KMS-11 (cell line): Measurements from ENCODE around the gene CIAO2B.

Experiments
- H2AFZ ChIP-seq: fragments of 200-600 bp; sonication (generic); 2 replicates; pipeline ENCODE4 v1.6.1; 2016; ENCODE audit warnings: antibody characterized with exemption, mixed run types, low read depth
- H3K27ac ChIP-seq: fragments of 200-600 bp; sonication (generic); 2 replicates; pipeline ENCODE4 v1.6.1; 2016; ENCODE audit warnings: mild to moderate bottlenecking, mixed run types
- H3K27me3 ChIP-seq: fragments of 200-600 bp; sonication (generic); 2 replicates; pipeline ENCODE4 v1.6.1; 2017; ENCODE audit warnings: mild to moderate bottlenecking, low read depth, mixed run types, moderate library complexity; ENCODE audit not compliant: insufficient read depth
- H3K36me3 ChIP-seq: fragments of 200-600 bp; sonication (generic); 2 replicates; pipeline ENCODE4 v1.6.1; 2017; ENCODE audit warnings: mild to moderate bottlenecking, mixed run types; ENCODE audit not compliant: insufficient read depth
- H3K4me1 ChIP-seq: fragments of 200-600 bp; sonication (generic); 2 replicates; pipeline ENCODE4 v1.6.1; 2016; ENCODE audit warnings: mild to moderate bottlenecking, low read depth, mixed run types; ENCODE audit not compliant: poor library complexity, severe bottlenecking
- H3K4me2 ChIP-seq: fragments of 200-600 bp; sonication (generic); 2 replicates; pipeline ENCODE4 v1.7.0; 2016; ENCODE audit warnings: mild to moderate bottlenecking, mixed run types
- H3K4me3 ChIP-seq: fragments of 200-600 bp; sonication (generic); IDR thresholded peaks from 2 replicates; pipeline ENCODE4 v1.6.1; 2017; ENCODE audit warnings: low read depth, low read length, mixed read lengths; ENCODE audit not compliant: insufficient read depth
- H3K79me2 ChIP-seq: fragments of 200-600 bp; sonication (generic); 2 replicates; pipeline ENCODE4 v1.6.1; 2016; ENCODE audit warnings: low read depth, mixed run types; ENCODE audit not compliant: insufficient read depth
- H3K9ac ChIP-seq: fragments of 200-600 bp; sonication (generic); 2 replicates; pipeline ENCODE4 v1.6.1; 2016; ENCODE audit warnings: mild to moderate bottlenecking, mixed run types
- H4K20me1 ChIP-seq: fragments of 200-600 bp; sonication (generic); 2 replicates; pipeline ENCODE4 v1.6.1; 2016; ENCODE audit warnings: mild to moderate bottlenecking, mixed run types; ENCODE audit not compliant: insufficient read depth
- CTCF ChIP-seq: fragments of 200-600 bp; sonication (generic); conservative IDR thresholded peaks from 2 replicates; pipeline ENCODE4 v1.6.1; 2017; ENCODE audit warnings: low read depth, mild to moderate bottlenecking, antibody characterized with exemption, low read length, moderate library complexity, mixed read lengths

The CIAO2B gene

GRCh38 chr16:66933776-66934137, 445 bp downstream of the CIAO2B start:
- Histone ChIP-seq H3K4me3 (no peak overlapping the region), H2AFZ (peak overlapping the region; percentile 60; the same call in 1 of the 2 replicates), H3K79me2 (peaks cover 22% of the 10 kb centered on the region), H3K9ac (peak overlapping the region; percentile 59; the same call in 1 of the 2 replicates), H3K4me1 (peaks cover 33% of the 10 kb centered on the region), H4K20me1 (no peaks in the 10 kb centered on the region), H3K27ac (0 out of 2 replicates have a peak overlapping the region, but pooled peaks have one; percentile 7), H3K27me3 (no peaks in the 10 kb centered on the region), H3K4me2 (peak overlapping the region; percentile 98), H3K36me3 (no peaks in the 10 kb centered on the region)
- no peak for TF ChIP-seq CTCF

GRCh38 chr16:66932076-66932475, 2.1 kb downstream of the CIAO2B start:
- no peak overlapping the region for H3K27ac ChIP-seq
- no peaks in the 10 kb centered on the region for H4K20me1 ChIP-seq
- no peak overlapping the region for H3K4me2 ChIP-seq
- no peaks in the 10 kb centered on the region for H3K27me3 ChIP-seq
- no peak overlapping the region for H2AFZ ChIP-seq
- peaks cover 50% of the 10 kb centered on the region for H3K4me1 ChIP-seq
- H3K36me3 ChIP-seq = no peaks in the 10 kb centered on the region
- H3K9ac ChIP-seq = no peak overlapping the region
- peaks cover 22% of the 10 kb centered on the region for H3K79me2 ChIP-seq
- no peak for TF ChIP-seq CTCF
- no peak overlapping the region for H3K4me3 ChIP-seq

GRCh38 chr16:66931665-66932064, 2.5 kb downstream of the CIAO2B start:
- H3K4me3 ChIP-seq = no peak overlapping the region
- H3K4me1 ChIP-seq = peaks cover 54% of the 10 kb centered on the region
- no peak overlapping the region for H3K27ac ChIP-seq
- H4K20me1 ChIP-seq = no peaks in the 10 kb centered on the region
- H3K27me3 ChIP-seq = no peaks in the 10 kb centered on the region
- no peak for TF ChIP-seq CTCF
- H2AFZ ChIP-seq = no peak overlapping the region
- peaks cover 22% of the 10 kb centered on the region for H3K79me2 ChIP-seq
- no peak overlapping the region for H3K9ac ChIP-seq
- no peaks in the 10 kb centered on the region for H3K36me3 ChIP-seq
- H3K4me2 ChIP-seq = no peak overlapping the region

DNA sequence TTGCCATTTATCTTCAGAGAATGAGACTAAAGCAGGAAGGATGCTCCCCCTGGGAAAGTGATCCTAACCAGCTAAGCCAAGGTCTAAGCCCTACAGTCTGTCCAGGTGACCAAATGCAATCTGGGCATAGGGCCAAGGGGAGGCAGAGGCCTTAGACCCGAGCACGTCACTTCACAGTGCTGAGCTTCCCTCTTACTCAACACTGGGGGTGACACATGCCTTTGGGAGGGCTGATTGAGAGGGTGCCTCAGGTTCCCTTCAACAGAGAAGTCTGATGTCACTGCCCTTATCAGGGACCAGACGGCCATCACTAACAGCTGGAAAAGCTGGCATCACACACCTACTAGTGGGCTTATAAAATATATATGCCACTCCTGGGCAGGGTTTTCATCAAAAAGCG, 4.0 kb downstream of the CIAO2B start:
- Histone ChIP-seq H2AFZ (no peak overlapping the region), H3K9ac (no peak overlapping the region), H3K4me2 (no peak overlapping the region), H4K20me1 (no peaks in the 10 kb centered on the region), H3K79me2 (peaks cover 18% of the 10 kb centered on the region), H3K4me1 (peaks cover 56% of the 10 kb centered on the region), H3K27me3 (0 out of 2 replicates have a peak, but pooled peaks cover 4% of the 10 kb centered on the region), H3K27ac (no peak overlapping the region), H3K36me3 (no peaks in the 10 kb centered on the region), H3K4me3 (no peak overlapping the region)
- TF ChIP-seq CTCF = no peak
